H1 (cell line): ENCODE results near the gene FAM72A. TPM values are rescaled to one million over a fixed set of nuclear protein-coding genes. Genes with fewer than 3 reads are reported as not detected.
"Not testable (repeated sequence)": the region's sequence is repeated elsewhere in the genome, so short reads cannot be mapped to it uniquely, and the experiment has no call there.

Experiments
- CTCF ChIA-PET: fragments of 300-600 bp; sonication (Branson Sonifier 250); formaldehyde crosslinking; loops from one replicate; lab custom pipeline; 2021; ENCODE audit not compliant: partially characterized antibody; lab: Charles Lee
- POLR2A ChIA-PET: fragments of 300-600 bp; sonication (Branson Sonifier 250); formaldehyde crosslinking; loops from one replicate; lab custom pipeline; 2021; ENCODE audit warnings: inconsistent platforms; ENCODE audit not compliant: partially characterized antibody; lab: Charles Lee
- DNase-seq, 2 experiments: peaks; one replicate each; pipeline versions ENCODE4 v3.0.0 to v3.0.0-alpha.2; 2010 to 2022; ENCODE audit warnings: low spot score in 2 of 2, low read depth in 1 of 2, mixed read lengths in 1 of 2
- FAIRE-seq: peaks from 2 replicates; lab custom pipeline; 2011; peaks lifted over from hg19 to GRCh38; lab: Jason Lieb, UNC
- H2AFZ ChIP-seq: 2 replicates; pipeline ENCODE4 v1.8.1; 2012; ENCODE audit warnings: low read length, inconsistent platforms
- H2AK5ac ChIP-seq: 2 replicates; pipeline ENCODE4 v1.6.1; 2013; ENCODE audit warnings: low read depth, low read length
- H2BK120ac ChIP-seq: replicated peaks from 2 replicates; pipeline ENCODE3; 2013; ENCODE audit warnings: low read depth, low read length, inconsistent platforms
- H2BK12ac ChIP-seq: 2 replicates; pipeline ENCODE4 v1.6.1; 2013; ENCODE audit warnings: low read depth, low read length
- H2BK15ac ChIP-seq: 2 replicates; pipeline ENCODE4 v1.6.1; 2013; ENCODE audit warnings: low read length
- H2BK20ac ChIP-seq: 2 replicates; pipeline ENCODE4 v1.6.1; 2013; ENCODE audit warnings: low read length
- H2BK5ac ChIP-seq: 2 replicates; pipeline ENCODE4 v1.6.1; 2013; ENCODE audit warnings: low read depth, low read length
- H3K14ac ChIP-seq: 2 replicates; pipeline ENCODE4 v1.6.1; 2013; ENCODE audit warnings: inconsistent platforms; ENCODE audit not compliant: insufficient read length
- H3K18ac ChIP-seq: 2 replicates; pipeline ENCODE4 v1.6.1; 2013; ENCODE audit warnings: low read length; ENCODE audit errors: extremely low read depth
- H3K23ac ChIP-seq: 2 replicates; pipeline ENCODE4 v1.6.1; 2013; ENCODE audit warnings: inconsistent platforms; ENCODE audit not compliant: insufficient read length
- H3K23me2 ChIP-seq: 2 replicates; pipeline ENCODE4 v1.6.1; 2013; ENCODE audit warnings: low read depth, low read length
- H3K27ac ChIP-seq: 2 replicates; pipeline ENCODE4 v1.6.1; 2011; ENCODE audit warnings: low read depth, low read length, inconsistent platforms
- H3K27me3 ChIP-seq, 4 experiments: replicated peaks in 1 of 4; 1 replicate in 1 of 4; 2 replicates in 3 of 4; pipeline versions ENCODE4 v1.6.1 to v1.8.1; 2011 to 2013; ENCODE audit warnings: low read length in 3 of 4, mild to moderate bottlenecking in 3 of 4, inconsistent platforms in 2 of 4, mixed read lengths in 2 of 4, moderate library complexity in 1 of 4; ENCODE audit not compliant: control insufficient read depth in 3 of 4, insufficient read depth in 3 of 4; ENCODE audit errors: extremely low read depth in 1 of 4
- H3K36me3 ChIP-seq, 4 experiments: 2 replicates each; pipeline versions ENCODE4 v1.6.1 to v1.8.1; 2011 to 2013; ENCODE audit warnings: mild to moderate bottlenecking in 4 of 4, low read length in 3 of 4, moderate library complexity in 2 of 4, control low read depth in 1 of 4, inconsistent platforms in 1 of 4; ENCODE audit not compliant: insufficient read depth in 4 of 4, control insufficient read depth in 2 of 4
- H3K4ac ChIP-seq: replicated peaks from 2 replicates; pipeline ENCODE3; 2013; ENCODE audit warnings: low read length, low read depth, mixed read lengths, inconsistent platforms; ENCODE audit not compliant: insufficient read length
- H3K4me1 ChIP-seq, 4 experiments: replicated peaks in 1 of 4; 1 replicate in 1 of 4; 2 replicates in 3 of 4; pipeline versions ENCODE4 v1.6.1 to v1.8.1; 2011 to 2013; ENCODE audit warnings: low read length in 3 of 4, inconsistent platforms in 2 of 4, mixed read lengths in 1 of 4; ENCODE audit not compliant: insufficient read depth in 4 of 4, control insufficient read depth in 3 of 4
- H3K4me2 ChIP-seq, 2 experiments: 2 replicates each; pipeline versions ENCODE4 v1.6.1 to v1.8.1; 2011 to 2013; ENCODE audit warnings: low read depth in 2 of 2, low read length in 2 of 2, control low read depth in 1 of 2, inconsistent platforms in 1 of 2, mild to moderate bottlenecking in 1 of 2; ENCODE audit not compliant: insufficient read depth in 1 of 2
- H3K4me3 ChIP-seq, 4 experiments: fragments of 200-600, 300-600 bp in 1 of 4; sonication (generic), shearing (Covaris generic), sonication (Bioruptor Twin) in 1 of 4; 2 replicates each; pipeline versions ENCODE4 v1.5.1 to v1.8.1; 2011 to 2016; ENCODE audit warnings: low read length in 4 of 4, low read depth in 3 of 4, control low read depth in 2 of 4, inconsistent platforms in 2 of 4, mild to moderate bottlenecking in 2 of 4, mixed read lengths in 1 of 4, moderate library complexity in 1 of 4; ENCODE audit not compliant: insufficient read depth in 2 of 4; ENCODE audit errors: extremely low read depth in 1 of 4
- H3K56ac ChIP-seq: replicated peaks from 2 replicates; pipeline ENCODE3; 2013; ENCODE audit warnings: low read depth, mild to moderate bottlenecking, mixed read lengths, low read length, inconsistent platforms; ENCODE audit not compliant: insufficient read length
- H3K79me1 ChIP-seq: 2 replicates; pipeline ENCODE4 v1.6.1; 2013; ENCODE audit warnings: low read depth, low read length, control low read depth
- H3K79me2 ChIP-seq, 2 experiments: 2 replicates each; pipeline versions ENCODE4 v1.6.1 to v1.8.1; 2012 to 2013; ENCODE audit warnings: low read length in 2 of 2, mild to moderate bottlenecking in 2 of 2, inconsistent platforms in 1 of 2; ENCODE audit not compliant: insufficient read depth in 2 of 2, control insufficient read depth in 1 of 2
- H3K9ac ChIP-seq, 4 experiments: replicated peaks in 1 of 4; 1 replicate in 1 of 4; 2 replicates in 3 of 4; pipeline versions ENCODE4 v1.6.1 to v1.8.1; 2011 to 2013; ENCODE audit warnings: low read depth in 3 of 4, low read length in 3 of 4, control low read depth in 2 of 4, mild to moderate bottlenecking in 2 of 4, moderate library complexity in 2 of 4, inconsistent platforms in 1 of 4; ENCODE audit errors: extremely low read depth in 1 of 4
- H3K9me3 ChIP-seq, 2 experiments: 2 replicates each; pipeline versions ENCODE4 v1.6.1 to v1.8.1; 2012 to 2013; ENCODE audit warnings: mild to moderate bottlenecking in 2 of 2, moderate library complexity in 2 of 2, control low read depth in 1 of 2, inconsistent platforms in 1 of 2, low read depth in 1 of 2, low read length in 1 of 2, mixed read lengths in 1 of 2; ENCODE audit not compliant: insufficient read depth in 2 of 2
- H4K20me1 ChIP-seq, 2 experiments: replicated peaks in 1 of 2; 2 replicates each; pipeline versions ENCODE3 to v1.8.1; 2011 to 2013; ENCODE audit warnings: inconsistent platforms in 2 of 2, low read length in 2 of 2, mild to moderate bottlenecking in 1 of 2; ENCODE audit not compliant: insufficient read depth in 2 of 2, control insufficient read depth in 1 of 2
- H4K5ac ChIP-seq: 2 replicates; pipeline ENCODE4 v1.6.1; 2013; ENCODE audit warnings: low read length, low read depth, mixed read lengths, inconsistent platforms; ENCODE audit not compliant: insufficient read length
- H4K8ac ChIP-seq: 2 replicates; pipeline ENCODE4 v1.8.0; 2013; ENCODE audit warnings: mild to moderate bottlenecking, moderate library complexity, low read length, inconsistent platforms; ENCODE audit not compliant: insufficient read depth; ENCODE audit errors: extremely low read depth
- H4K91ac ChIP-seq: replicated peaks from 2 replicates; pipeline ENCODE3; 2013; ENCODE audit warnings: low read length, mixed read lengths, inconsistent platforms; ENCODE audit not compliant: insufficient read length
- WGBS, 2 experiments: shearing (Covaris generic) in 1 of 2; methylation state at CpG; one replicate each; pipeline versions ENCODE4 v1.1.6 to v1.1.7; 2013 to 2015; ENCODE audit warnings: low lambda C conversion rate in 2 of 2, mixed read lengths in 2 of 2, inconsistent platforms in 1 of 2, low coverage in 1 of 2, missing lambda C conversion rate in 1 of 2; ENCODE audit not compliant: insufficient replicate concordance in 2 of 2, insufficient coverage in 1 of 2, insufficient read length in 1 of 2; ENCODE audit errors: extremely low coverage in 1 of 2, missing lambda C conversion rate in 1 of 2; 5-methylcytosine and 5-hydroxymethylcytosine counted together
- polyA plus RNA-seq, 7 experiments: library from polyadenylated mRNA; depleted of rRNA in 3 of 7; stranded (reverse) in 5 of 7; unstranded in 2 of 7; fragments of >200 nt in 5 of 7; fragments of 200-250 nt in 2 of 7; gene quantifications; 1 replicate in 5 of 7; 2 replicates in 1 of 7; 4 replicates in 1 of 7; pipeline versions ENCODE4 v1.2.1 to v1.2.3, GENCODE V29; 2011 to 2013; ENCODE audit warnings: missing spikeins in 2 of 7, mixed read lengths in 2 of 7
- total RNA-seq: library from RNA; stranded (reverse); fragmentation: NEBNext Ultra II Directional; extraction: Animal tissue kit (Norgen Biotek cat#: 25700); gene quantifications from 2 replicates; pipeline ENCODE4 v1.2.1, GENCODE V29; 2021

The FAM72A gene
- total and polyA plus RNA-seq, 2 of the 8 experiments (the other 6 are each of a cell fraction or from before 2014, with no cell fraction given) = 10.7 to 23.0 TPM

GRCh38 chr1:206229286-206229685 lies 26.6 kb upstream of the FAM72A start:
- H3K4ac ChIP-seq, H4K8ac ChIP-seq, H2BK12ac ChIP-seq, H3K18ac ChIP-seq, H3K36me3 ChIP-seq, H3K27me3 ChIP-seq, H2AK5ac ChIP-seq, H3K4me2 ChIP-seq, H4K20me1 ChIP-seq, H3K79me2 ChIP-seq, H3K9me3 ChIP-seq, CTCF ChIA-PET, H4K5ac ChIP-seq, H3K14ac ChIP-seq, POLR2A ChIA-PET, H3K9ac ChIP-seq, H3K27ac ChIP-seq, H3K56ac ChIP-seq, H2BK5ac ChIP-seq, H3K4me3 ChIP-seq, H3K23ac ChIP-seq, H3K79me1 ChIP-seq, H2BK20ac ChIP-seq, H2BK15ac ChIP-seq, H3K4me1 ChIP-seq, H3K23me2 ChIP-seq, H2AFZ ChIP-seq, H4K91ac ChIP-seq, FAIRE-seq, DNase-seq, H2BK120ac ChIP-seq: not testable (repeated sequence)
- 100% methylated on average over 1 of the region's 2 CpGs; no CpG with 5 or more reads in 1 of the 2 experiments for WGBS, 2 experiments

- H3K27me3 ChIP-seq, H2AFZ ChIP-seq, H3K9ac ChIP-seq, H4K5ac ChIP-seq, H4K91ac ChIP-seq, H3K4me3 ChIP-seq, H3K4me2 ChIP-seq, H2BK120ac ChIP-seq, H3K23ac ChIP-seq, H2BK15ac ChIP-seq, DNase-seq, H3K56ac ChIP-seq, H3K9me3 ChIP-seq, H3K36me3 ChIP-seq, H2BK20ac ChIP-seq, H2BK12ac ChIP-seq, H3K23me2 ChIP-seq, H4K20me1 ChIP-seq, H3K79me2 ChIP-seq, H3K4me1 ChIP-seq, CTCF ChIA-PET, H3K4ac ChIP-seq, H2AK5ac ChIP-seq, H3K27ac ChIP-seq, FAIRE-seq, H3K14ac ChIP-seq, H2BK5ac ChIP-seq, H4K8ac ChIP-seq, POLR2A ChIA-PET, H3K18ac ChIP-seq, H3K79me1 ChIP-seq: not testable (repeated sequence)
- 82% methylated on average over 2 of the region's 5 CpGs; no CpG with 5 or more reads in 1 of the 2 experiments for WGBS, 2 experiments
Measured at GRCh38 chr1:206226886-206227285, 24.2 kb upstream of the FAM72A start.
